Activated T-helper 17 cell treated with anti-CD3 and anti-CD28 coated beads, Interleukin-2, amount 50 U/mL, for 72 hours (primary cell): ENCODE data around the gene PCSK4. TPM values are rescaled to one million over a fixed set of nuclear protein-coding genes. Genes with fewer than 3 reads are reported as not detected.
A peak's percentile ranks its signal among the peaks of the same experiment; 100 is the strongest.

Experiments used
- ATAC-seq: fragments of 150-1000 bp; cut with Tn5 transposase; replicated peaks from 2 replicates; pipeline ENCODE4 v1.10.0; 2021; ENCODE audit warnings: mild to moderate bottlenecking, moderate library complexity
- H3K27ac Mint-ChIP-seq: one replicate; pipeline ENCODE4 v1.8.0; 2022; ENCODE audit warnings: mixed read lengths
- H3K27me3 Mint-ChIP-seq: one replicate; pipeline ENCODE4 v1.8.0; 2022; ENCODE audit warnings: mixed read lengths
- H3K36me3 Mint-ChIP-seq: one replicate; pipeline ENCODE4 v1.8.0; 2022; ENCODE audit warnings: low read depth, mild to moderate bottlenecking, mixed read lengths
- H3K4me1 Mint-ChIP-seq: one replicate; pipeline ENCODE4 v1.8.0; 2022; ENCODE audit warnings: mixed read lengths
- H3K4me3 Mint-ChIP-seq: one replicate; pipeline ENCODE4 v1.8.0; 2022; ENCODE audit warnings: mild to moderate bottlenecking, mixed read lengths
- H3K9me3 Mint-ChIP-seq: one replicate; pipeline ENCODE4 v1.8.0; 2022; ENCODE audit warnings: mixed read lengths
- total RNA-seq, 2 donors: library from RNA; stranded (reverse); gene quantifications; one replicate each; pipeline ENCODE4 v1.2.3, GENCODE V29; 2022

Gene PCSK4
- total RNA-seq, 2 donors from 2014 or later: 2.4 to 7.8 TPM

GRCh38 chr19:1491114-1491848 is 1.1 kb upstream of the PCSK4 start, which contains the start of gene REEP6:
Gene REEP6 (plus strand): TSS chr19:1491181. CDS start chr19:1491270, 89 bp downstream.
- Mint-ChIP-seq H3K27me3 (no peaks in the 10 kb centered on the region), H3K4me3 (peak within 1 kb of the TSS; percentile 83), H3K27ac (peak within 1 kb of the TSS; percentile 47), H3K36me3 (no peaks in the 10 kb centered on the region), H3K9me3 (no peaks in the 10 kb centered on the region), H3K4me1 (peaks cover 4% of the 10 kb centered on the region)
- no peak for ATAC-seq

GRCh38 chr19:1489463-1490310 is 463 bp downstream of the PCSK4 start:
- no peak overlapping the region for H3K27ac Mint-ChIP-seq
- no peaks in the 10 kb centered on the region for H3K27me3 Mint-ChIP-seq
- no peak for ATAC-seq
- H3K4me1 Mint-ChIP-seq: peaks cover 4% of the 10 kb centered on the region
- peak overlapping the region; percentile 77 for H3K4me3 Mint-ChIP-seq
- no peaks in the 10 kb centered on the region for H3K36me3 Mint-ChIP-seq
- H3K9me3 Mint-ChIP-seq: no peaks in the 10 kb centered on the region

GRCh38 chr19:1488282-1488601 is 1.9 kb downstream of the PCSK4 start:
- no peak for ATAC-seq
- H3K36me3 Mint-ChIP-seq: no peaks in the 10 kb centered on the region
- H3K4me3 Mint-ChIP-seq: no peak overlapping the region
- H3K9me3 Mint-ChIP-seq: no peaks in the 10 kb centered on the region
- H3K27me3 Mint-ChIP-seq: no peaks in the 10 kb centered on the region
- H3K27ac Mint-ChIP-seq: no peak overlapping the region
- peaks cover 4% of the 10 kb centered on the region for H3K4me1 Mint-ChIP-seq

- no peaks in the 10 kb centered on the region for H3K27me3 Mint-ChIP-seq
- H3K4me3 Mint-ChIP-seq: no peak overlapping the region
- H3K4me1 Mint-ChIP-seq: peaks cover 4% of the 10 kb centered on the region
- no peak overlapping the region for H3K27ac Mint-ChIP-seq
- H3K9me3 Mint-ChIP-seq: no peaks in the 10 kb centered on the region
- ATAC-seq: no peak
- H3K36me3 Mint-ChIP-seq: no peaks in the 10 kb centered on the region
Observed at GRCh38 chr19:1487576-1488281, 2.4 kb downstream of the PCSK4 start.

- H3K27me3 Mint-ChIP-seq: no peaks in the 10 kb centered on the region
- H3K4me3 Mint-ChIP-seq: no peak overlapping the region
- H3K27ac Mint-ChIP-seq: no peak overlapping the region
- H3K4me1 Mint-ChIP-seq: peaks cover 4% of the 10 kb centered on the region
- H3K9me3 Mint-ChIP-seq: no peaks in the 10 kb centered on the region
- H3K36me3 Mint-ChIP-seq: no peaks in the 10 kb centered on the region
- ATAC-seq: no peak
Observed at GRCh38 chr19:1486720-1487575, 3.2 kb downstream of the PCSK4 start.

GRCh38 chr19:1483979-1484428 is 6.1 kb downstream of the PCSK4 start:
- Mint-ChIP-seq H3K9me3 (no peaks in the 10 kb centered on the region), H3K27ac (no peak overlapping the region), H3K27me3 (no peaks in the 10 kb centered on the region), H3K36me3 (peaks cover 4% of the 10 kb centered on the region), H3K4me3 (no peak overlapping the region), H3K4me1 (no peaks in the 10 kb centered on the region)
- ATAC-seq: no peak

- no peaks in the 10 kb centered on the region for H3K9me3 Mint-ChIP-seq
- ATAC-seq: no peak
- no peak overlapping the region for H3K27ac Mint-ChIP-seq
- peaks cover 7% of the 10 kb centered on the region for H3K36me3 Mint-ChIP-seq
- no peaks in the 10 kb centered on the region for H3K27me3 Mint-ChIP-seq
- no peak overlapping the region for H3K4me3 Mint-ChIP-seq
- H3K4me1 Mint-ChIP-seq: no peaks in the 10 kb centered on the region
Observed at GRCh38 chr19:1483131-1483978, 6.8 kb downstream of the PCSK4 start.

GRCh38 chr19:1482361-1483130 is 7.6 kb downstream of the PCSK4 start:
- Mint-ChIP-seq H3K36me3 (peaks cover 7% of the 10 kb centered on the region), H3K27me3 (no peaks in the 10 kb centered on the region), H3K4me3 (no peak overlapping the region), H3K4me1 (no peaks in the 10 kb centered on the region), H3K27ac (no peak overlapping the region), H3K9me3 (no peaks in the 10 kb centered on the region)
- no peak for ATAC-seq

GRCh38 chr19:1481893-1482360 is 8.2 kb downstream of the PCSK4 start:
- Mint-ChIP-seq H3K36me3 (peaks cover 13% of the 10 kb centered on the region), H3K27me3 (no peaks in the 10 kb centered on the region), H3K9me3 (no peaks in the 10 kb centered on the region), H3K27ac (no peak overlapping the region), H3K4me1 (no peaks in the 10 kb centered on the region), H3K4me3 (no peak overlapping the region)
- no peak for ATAC-seq

- no peak overlapping the region for H3K4me3 Mint-ChIP-seq
- H3K27ac Mint-ChIP-seq: no peak overlapping the region
- no peaks in the 10 kb centered on the region for H3K27me3 Mint-ChIP-seq
- H3K4me1 Mint-ChIP-seq: no peaks in the 10 kb centered on the region
- no peaks in the 10 kb centered on the region for H3K9me3 Mint-ChIP-seq
- peaks cover 15% of the 10 kb centered on the region for H3K36me3 Mint-ChIP-seq
- ATAC-seq: no peak
Observed at GRCh38 chr19:1481224-1481892, 8.8 kb downstream of the PCSK4 start.

GRCh38 chr19:1478934-1479707 is 11.0 kb downstream of the PCSK4 start, which contains the start of gene C19orf25:
Gene C19orf25 (minus strand): TSS chr19:1479215. CDS start chr19:1478903, 312 bp downstream.
- Mint-ChIP-seq H3K4me1 (no peaks in the 10 kb centered on the region), H3K27ac (peak within 1 kb of the TSS; percentile 79), H3K36me3 (peaks cover 15% of the 10 kb centered on the region), H3K27me3 (no peaks in the 10 kb centered on the region), H3K9me3 (no peaks in the 10 kb centered on the region), H3K4me3 (peak within 1 kb of the TSS; percentile 78)
- peak; percentile 99 for ATAC-seq
